ENCODE data around the gene SURF1.

Gene SURF1

GRCh38 chr9:133354766-133355165 lies 1.5 kb downstream of the SURF1 start:
- Histone ChIP-seq H3K4me2 (ENCODE audit: low read length) (peak overlapping the region; percentile 76), H4K20me1 (ENCODE audit: insufficient read depth, low read length) (peaks cover 23% of the 10 kb centered on the region), H2AFZ (ENCODE audit: low read depth, low read length) (no peak overlapping the region), H3K27me3 (ENCODE audit: low read depth, low read length) (no peaks in the 10 kb centered on the region), H3K9ac (ENCODE audit: low read length) (no peak overlapping the region), H3K9me3 (ENCODE audit: insufficient read depth, low read length) (no peaks in the 10 kb centered on the region), H3K27ac (ENCODE audit: low read length) (no peak overlapping the region), H3K36me3 (replicated peaks; ENCODE audit: low read depth, low read length) (peaks cover 33% of the 10 kb centered on the region), H3K4me1 (ENCODE audit: low read length) (peaks cover 18% of the 10 kb centered on the region), H3K4me3 (ENCODE audit: low read length) (no peak overlapping the region), H3K79me2 (ENCODE audit: low read length) (peaks cover 37% of the 10 kb centered on the region)
- TF ChIP-seq EZH2phosphoT487 (IDR thresholded peaks at IDR 0.05; ENCODE audit: low read depth) (no peak), CTCF (IDR thresholded peaks at IDR 0.05; ENCODE audit: low read depth, low read length) (no peak)

- no peak overlapping the region for H2AFZ ChIP-seq (ENCODE audit: low read depth, low read length)
- H3K79me2 ChIP-seq (ENCODE audit: low read length) = peaks cover 49% of the 10 kb centered on the region
- no peak overlapping the region for H3K9ac ChIP-seq (ENCODE audit: low read length)
- no peak overlapping the region for H3K4me2 ChIP-seq (ENCODE audit: low read length)
- H3K27ac ChIP-seq (ENCODE audit: low read length) = no peak overlapping the region
- no peaks in the 10 kb centered on the region for H3K9me3 ChIP-seq (ENCODE audit: insufficient read depth, low read length)
- TF ChIP-seq EZH2phosphoT487 (IDR thresholded peaks at IDR 0.05; ENCODE audit: low read depth) (no peak), CTCF (IDR thresholded peaks at IDR 0.05; ENCODE audit: low read depth, low read length) (no peak)
- peaks cover 45% of the 10 kb centered on the region for H3K36me3 ChIP-seq (replicated peaks; ENCODE audit: low read depth, low read length)
- peaks cover 27% of the 10 kb centered on the region for H3K4me1 ChIP-seq (ENCODE audit: low read length)
- H3K4me3 ChIP-seq (ENCODE audit: low read length) = no peak overlapping the region
- H3K27me3 ChIP-seq (ENCODE audit: low read depth, low read length) = no peaks in the 10 kb centered on the region
- H4K20me1 ChIP-seq (ENCODE audit: insufficient read depth, low read length) = peaks cover 35% of the 10 kb centered on the region
Measured at GRCh38 chr9:133353548-133353947, 2.7 kb downstream of the SURF1 start.

DNA sequence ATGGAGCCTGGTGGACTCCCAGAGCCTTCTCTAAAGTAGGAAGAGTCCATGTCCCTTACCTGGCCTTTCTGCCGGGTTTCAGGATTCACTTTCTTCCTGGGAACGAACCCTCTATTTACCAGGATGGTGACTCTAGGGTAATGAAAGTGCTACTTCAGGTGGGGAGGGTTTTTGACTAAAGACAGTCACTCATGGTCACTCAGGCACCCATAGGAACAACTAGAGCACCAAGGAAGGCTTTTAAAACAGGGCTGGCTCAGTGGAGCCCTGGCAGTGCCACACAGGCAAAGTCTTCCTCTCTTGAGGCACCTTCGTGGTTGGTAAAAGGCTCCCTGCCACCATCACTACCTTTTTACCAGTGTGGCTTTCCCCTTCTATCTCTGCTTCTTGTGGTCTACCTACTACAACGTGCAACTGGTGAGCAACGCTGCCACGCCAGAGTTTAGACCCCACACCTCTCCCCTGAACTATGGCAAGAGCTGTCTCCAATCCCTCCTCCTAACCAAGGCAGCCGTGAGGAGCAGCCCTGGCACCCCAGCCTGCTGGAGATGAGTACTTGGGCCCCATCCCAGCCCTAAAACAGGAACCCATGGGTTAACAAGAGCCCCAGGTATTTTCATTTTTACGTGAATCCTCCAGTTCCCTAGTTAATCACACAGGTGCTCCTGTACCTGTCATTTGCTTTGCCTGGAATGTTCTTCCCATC lies 3.5 kb downstream of the SURF1 start:
- no peak overlapping the region for H3K9ac ChIP-seq (ENCODE audit: low read length)
- H4K20me1 ChIP-seq (ENCODE audit: insufficient read depth, low read length) = peaks cover 36% of the 10 kb centered on the region
- H3K27me3 ChIP-seq (ENCODE audit: low read depth, low read length) = no peaks in the 10 kb centered on the region
- H3K36me3 ChIP-seq (replicated peaks; ENCODE audit: low read depth, low read length) = peaks cover 49% of the 10 kb centered on the region
- H3K4me1 ChIP-seq (ENCODE audit: low read length) = peaks cover 27% of the 10 kb centered on the region
- H3K9me3 ChIP-seq (ENCODE audit: insufficient read depth, low read length) = no peaks in the 10 kb centered on the region
- TF ChIP-seq EZH2phosphoT487 (IDR thresholded peaks at IDR 0.05; ENCODE audit: low read depth) (no peak), CTCF (IDR thresholded peaks at IDR 0.05; ENCODE audit: low read depth, low read length) (no peak)
- peak overlapping the region; percentile 41; the same call in 1 of the 2 replicates for H3K27ac ChIP-seq (ENCODE audit: low read length)
- H3K4me3 ChIP-seq (ENCODE audit: low read length) = no peak overlapping the region
- H2AFZ ChIP-seq (ENCODE audit: low read depth, low read length) = no peak overlapping the region
- H3K4me2 ChIP-seq (ENCODE audit: low read length) = no peak overlapping the region
- peaks cover 53% of the 10 kb centered on the region for H3K79me2 ChIP-seq (ENCODE audit: low read length)

- Histone ChIP-seq H3K4me1 (ENCODE audit: low read length) (peaks cover 21% of the 10 kb centered on the region), H3K4me3 (ENCODE audit: low read length) (no peak overlapping the region), H3K9me3 (ENCODE audit: insufficient read depth, low read length) (no peaks in the 10 kb centered on the region), H3K36me3 (replicated peaks; ENCODE audit: low read depth, low read length) (peaks cover 49% of the 10 kb centered on the region), H4K20me1 (ENCODE audit: insufficient read depth, low read length) (peaks cover 36% of the 10 kb centered on the region), H3K4me2 (ENCODE audit: low read length) (no peak overlapping the region), H3K27me3 (ENCODE audit: low read depth, low read length) (no peaks in the 10 kb centered on the region), H3K79me2 (ENCODE audit: low read length) (peaks cover 52% of the 10 kb centered on the region), H2AFZ (ENCODE audit: low read depth, low read length) (no peak overlapping the region), H3K9ac (ENCODE audit: low read length) (no peak overlapping the region), H3K27ac (ENCODE audit: low read length) (peak overlapping the region; percentile 41; the same call in 1 of the 2 replicates)
- TF ChIP-seq CTCF (IDR thresholded peaks at IDR 0.05; ENCODE audit: low read depth, low read length) (peak; percentile 47), EZH2phosphoT487 (IDR thresholded peaks at IDR 0.05; ENCODE audit: low read depth) (no peak)
Measured at GRCh38 chr9:133351908-133352634, 4.2 kb downstream of the SURF1 start.

All from OCI-LY3 (cell line).